Activated CD8-positive, alpha-beta memory T cell treated with anti-CD3 and anti-CD28 coated beads, Interleukin-2, amount 50 U/mL, for 24 hours (primary cell): ENCODE data around the gene SEPTIN11.

Experiments
- DNase-seq: peaks from one replicate; pipeline ENCODE4 v3.0.0-alpha.2; 2020; ENCODE audit errors: extremely low read depth

SEPTIN11 gene

GRCh38 chr4:76949276-76950051, at the start of gene SEPTIN11:
Gene SEPTIN11, plus strand, starts transcription at chr4:76949752. Its CDS starts 152 bp downstream, at chr4:76949904.
- DNase-seq = peak; percentile 44

- no peak for DNase-seq
Measured at GRCh38 chr4:76902233-76902890, 47.2 kb upstream of the SEPTIN11 start.

DNA sequence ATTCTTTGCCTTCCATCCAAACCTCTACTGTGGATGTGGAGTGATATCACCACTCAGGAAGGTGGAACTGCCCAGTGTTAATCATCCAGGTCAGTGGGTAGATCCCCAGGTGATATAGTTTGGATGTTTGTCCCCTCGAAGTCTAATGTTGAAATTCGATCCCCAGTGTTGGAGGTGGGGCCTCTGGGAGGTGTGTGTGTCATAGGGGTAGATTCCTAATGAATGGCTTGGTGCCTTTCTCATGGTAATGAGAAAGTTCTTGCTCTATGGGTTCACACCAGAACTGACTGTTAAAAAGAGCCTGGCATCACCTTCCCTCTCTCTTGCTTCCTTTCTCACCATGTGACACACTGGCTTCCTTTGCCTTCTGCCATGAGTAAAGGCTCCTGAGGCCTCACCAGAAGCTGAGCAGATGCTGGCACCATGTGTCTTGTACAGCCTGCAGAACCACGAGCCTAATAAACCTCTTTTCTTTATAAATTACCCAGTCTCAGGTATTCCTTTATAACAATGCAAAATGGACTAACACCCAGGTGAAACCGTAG, 44.8 kb upstream of the SEPTIN11 start:
- DNase-seq = no peak

- no peak for DNase-seq
Measured at GRCh38 chr4:76905521-76905920, 44.0 kb upstream of the SEPTIN11 start.

- DNase-seq = no peak
Measured at GRCh38 chr4:76909711-76910110, 39.8 kb upstream of the SEPTIN11 start.

- DNase-seq = no peak
Measured at GRCh38 chr4:76920715-76921114, 28.8 kb upstream of the SEPTIN11 start.

GRCh38 chr4:76923619-76924357, 25.8 kb upstream of the SEPTIN11 start:
- DNase-seq = no peak

GRCh38 chr4:76926841-76927240, 22.7 kb upstream of the SEPTIN11 start:
- DNase-seq = no peak

- DNase-seq = no peak
Measured at GRCh38 chr4:76930685-76931084, 18.9 kb upstream of the SEPTIN11 start.

- DNase-seq = no peak
Measured at GRCh38 chr4:76931087-76931486, 18.5 kb upstream of the SEPTIN11 start.

GRCh38 chr4:76931576-76932276, 17.8 kb upstream of the SEPTIN11 start:
- DNase-seq = no peak

DNA sequence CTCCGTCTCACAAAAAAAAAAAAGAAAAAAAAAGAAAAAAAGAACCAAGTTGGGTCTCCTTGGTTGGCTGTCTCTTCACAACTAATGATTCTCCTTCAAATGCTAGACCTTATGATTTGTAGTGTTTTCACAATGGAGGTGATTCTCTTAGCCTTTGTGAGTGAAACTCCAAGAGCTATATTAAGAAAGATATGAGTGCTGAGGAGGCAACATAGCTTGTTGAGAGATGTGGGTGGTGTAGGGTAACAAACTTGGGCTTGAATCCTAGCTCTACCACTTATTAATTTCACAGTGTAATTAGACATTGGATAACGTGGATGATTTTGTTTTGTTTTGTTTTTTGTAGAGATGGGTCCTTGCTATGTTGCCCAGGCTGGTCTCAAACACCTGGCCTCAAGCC, 10.4 kb upstream of the SEPTIN11 start:
- no peak for DNase-seq

GRCh38 chr4:76943129-76943620, 6.4 kb upstream of the SEPTIN11 start:
- DNase-seq = no peak

DNA sequence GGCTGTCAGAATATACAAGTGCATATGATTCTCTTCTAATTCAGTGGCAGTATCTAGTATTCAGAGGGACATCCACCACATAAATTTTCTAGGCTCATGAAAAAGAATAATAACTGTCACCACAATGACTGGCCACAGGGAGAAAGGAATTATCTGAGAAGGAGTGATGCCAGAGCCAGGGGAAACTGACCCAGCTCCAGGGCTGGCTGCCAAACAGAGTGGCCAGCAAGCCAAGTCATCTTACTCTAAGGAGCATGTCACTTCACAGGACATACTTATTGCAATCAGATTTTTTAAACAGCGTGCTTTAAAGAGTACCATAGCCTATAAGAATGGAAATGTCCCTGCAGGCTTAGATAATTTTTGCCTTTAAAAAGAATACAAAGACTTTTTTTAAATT, 5.8 kb upstream of the SEPTIN11 start:
- DNase-seq = no peak

- no peak for DNase-seq
Measured at GRCh38 chr4:76947369-76947768, 2.2 kb upstream of the SEPTIN11 start.

DNA sequence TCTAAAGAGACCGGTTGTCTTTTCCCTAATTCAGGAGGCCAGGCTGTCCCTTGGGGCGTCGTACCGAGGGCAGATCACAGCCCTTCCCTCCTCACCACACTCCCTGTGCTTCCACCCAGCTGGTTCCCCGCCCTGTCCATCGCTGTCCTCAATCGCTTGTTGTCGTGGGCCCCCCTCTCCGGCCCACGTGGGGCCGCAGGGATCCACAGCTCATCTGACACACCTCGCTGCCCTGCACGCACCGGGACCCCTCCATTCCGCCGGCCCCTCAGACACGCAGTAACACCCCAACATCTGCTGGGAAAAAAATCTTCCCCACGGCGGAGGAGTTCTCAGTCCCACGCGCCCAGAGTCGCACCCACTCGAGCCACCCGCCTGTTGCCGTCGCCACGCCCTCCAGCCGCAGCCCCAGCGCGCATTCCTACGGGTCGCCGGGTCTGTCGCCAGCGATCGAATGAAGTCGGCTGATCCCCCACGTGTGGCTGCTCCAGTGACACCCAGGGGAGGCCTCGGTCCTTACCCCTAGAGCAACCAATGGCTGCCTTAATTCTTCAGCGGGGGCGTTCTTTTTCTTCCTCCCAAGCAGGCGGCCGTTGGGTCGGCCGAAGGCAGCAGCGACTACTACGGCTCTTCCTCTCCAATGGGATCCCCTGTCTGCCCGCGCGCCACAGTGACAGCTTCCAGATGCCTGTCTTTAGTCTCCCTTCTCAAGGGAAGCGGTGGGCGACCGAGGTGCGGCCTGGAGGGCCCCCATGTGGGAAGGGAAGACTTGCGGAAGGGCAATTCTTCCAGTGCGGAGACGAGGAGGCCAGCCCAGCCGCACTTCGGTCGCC, 893 bp upstream of the SEPTIN11 start:
- DNase-seq = peak; percentile 14

GRCh38 chr4:76950052-76950955, 752 bp downstream of the SEPTIN11 start:
- peak; percentile 7 for DNase-seq

GRCh38 chr4:76950956-76951671, 1.6 kb downstream of the SEPTIN11 start:
- DNase-seq = no peak

GRCh38 chr4:76951672-76952010, 2.1 kb downstream of the SEPTIN11 start:
- DNase-seq = no peak
